ENCODE data around the gene COL23A1. TPM values are rescaled to one million over a fixed set of nuclear protein-coding genes. Genes with fewer than 3 reads are reported as not detected.

The COL23A1 gene
- total and polyA plus RNA-seq, 2 experiments from 2014 or later = 1.1 to 5.1 TPM

GRCh38 chr5:178496642-178497041 lies 93.6 kb downstream of the COL23A1 start:
- H3K4me1 ChIP-seq (ENCODE audit: insufficient read depth) = no peaks in the 10 kb centered on the region

GRCh38 chr5:178496214-178496613 lies 94.0 kb downstream of the COL23A1 start:
- H3K4me3 ChIP-seq = no peak overlapping the region
- no peaks in the 10 kb centered on the region for H3K79me2 ChIP-seq
- no peak overlapping the region for H2AFZ ChIP-seq
- H3K36me3 ChIP-seq (replicated peaks; ENCODE audit: insufficient read depth, low read depth) = no peaks in the 10 kb centered on the region
- TF ChIP-seq CTCF (IDR thresholded peaks at IDR 0.05; ENCODE audit: poor library complexity) (no peak), EZH2 (IDR thresholded peaks at IDR 0.05; ENCODE audit: borderline replicate concordance) (no peak), EZH2phosphoT487 (IDR thresholded peaks at IDR 0.05; ENCODE audit: low read depth, severe bottlenecking, unreplicated experiment) (no peak)
- no peak overlapping the region for H3K4me2 ChIP-seq
- no peak overlapping the region for H3K27ac ChIP-seq
- no peaks in the 10 kb centered on the region for H3K27me3 ChIP-seq
- H3K9me3 ChIP-seq (ENCODE audit: low read depth) = no peaks in the 10 kb centered on the region
- no peaks in the 10 kb centered on the region for H4K20me1 ChIP-seq (ENCODE audit: insufficient read depth, poor library complexity, severe bottlenecking)
- 79% methylated on average over 5 of the region's 5 CpGs for WGBS (ENCODE audit: low lambda C conversion rate, missing lambda C conversion rate)
- no peak for DNase-seq (ENCODE audit: low spot score)
- no peaks in the 10 kb centered on the region for H3K9me2 ChIP-seq (replicated peaks; ENCODE audit: insufficient read depth)
- no peaks in the 10 kb centered on the region for H3K4me1 ChIP-seq (ENCODE audit: insufficient read depth)

More at GRCh38 chr5:178496642-178497041, 93.6 kb downstream of the COL23A1 start:
- Histone ChIP-seq H3K9me3 (ENCODE audit: low read depth) (no peaks in the 10 kb centered on the region), H2AFZ (no peak overlapping the region), H3K9me2 (replicated peaks; ENCODE audit: insufficient read depth) (no peaks in the 10 kb centered on the region), H3K27me3 (no peaks in the 10 kb centered on the region), H3K36me3 (replicated peaks; ENCODE audit: insufficient read depth, low read depth) (no peaks in the 10 kb centered on the region), H4K20me1 (ENCODE audit: insufficient read depth, poor library complexity, severe bottlenecking) (no peaks in the 10 kb centered on the region), H3K4me2 (no peak overlapping the region), H3K4me3 (no peak overlapping the region), H3K79me2 (no peaks in the 10 kb centered on the region), H3K27ac (no peak overlapping the region)
- WGBS (ENCODE audit: low lambda C conversion rate, missing lambda C conversion rate) = 83% methylated on average over 1 of the region's 1 CpG
- DNase-seq (ENCODE audit: low spot score) = no peak
- no peak for TF ChIP-seq EZH2 (IDR thresholded peaks at IDR 0.05; ENCODE audit: borderline replicate concordance)
- no peak for TF ChIP-seq CTCF (IDR thresholded peaks at IDR 0.05; ENCODE audit: poor library complexity)
- TF ChIP-seq EZH2phosphoT487 (IDR thresholded peaks at IDR 0.05; ENCODE audit: low read depth, severe bottlenecking, unreplicated experiment) = no peak

GRCh38 chr5:178495706-178496105 lies 94.5 kb downstream of the COL23A1 start:
- no peak overlapping the region for H3K4me3 ChIP-seq
- TF ChIP-seq EZH2phosphoT487 (IDR thresholded peaks at IDR 0.05; ENCODE audit: low read depth, severe bottlenecking, unreplicated experiment) (no peak), CTCF (IDR thresholded peaks at IDR 0.05; ENCODE audit: poor library complexity) (no peak), EZH2 (IDR thresholded peaks at IDR 0.05; ENCODE audit: borderline replicate concordance) (no peak)
- no peaks in the 10 kb centered on the region for H3K9me3 ChIP-seq (ENCODE audit: low read depth)
- no peak overlapping the region for H3K4me2 ChIP-seq
- WGBS (ENCODE audit: low lambda C conversion rate, missing lambda C conversion rate) = 96% methylated on average over 4 of the region's 4 CpGs
- H3K27ac ChIP-seq = no peak overlapping the region
- H3K36me3 ChIP-seq (replicated peaks; ENCODE audit: insufficient read depth, low read depth) = no peaks in the 10 kb centered on the region
- H3K79me2 ChIP-seq = no peaks in the 10 kb centered on the region
- H2AFZ ChIP-seq = no peak overlapping the region
- DNase-seq (ENCODE audit: low spot score) = no peak
- no peaks in the 10 kb centered on the region for H4K20me1 ChIP-seq (ENCODE audit: insufficient read depth, poor library complexity, severe bottlenecking)
- no peaks in the 10 kb centered on the region for H3K9me2 ChIP-seq (replicated peaks; ENCODE audit: insufficient read depth)
- H3K27me3 ChIP-seq = no peaks in the 10 kb centered on the region
- H3K4me1 ChIP-seq (ENCODE audit: insufficient read depth) = no peaks in the 10 kb centered on the region

GRCh38 chr5:178492278-178492677 lies 97.9 kb downstream of the COL23A1 start:
- 98% methylated on average over 10 of the region's 10 CpGs for WGBS (ENCODE audit: low lambda C conversion rate, missing lambda C conversion rate)
- H3K27me3 ChIP-seq = no peaks in the 10 kb centered on the region
- DNase-seq (ENCODE audit: low spot score) = no peak
- H3K9me3 ChIP-seq (ENCODE audit: low read depth) = no peaks in the 10 kb centered on the region
- H4K20me1 ChIP-seq (ENCODE audit: insufficient read depth, poor library complexity, severe bottlenecking) = no peaks in the 10 kb centered on the region
- no peak overlapping the region for H3K27ac ChIP-seq
- TF ChIP-seq EZH2phosphoT487 (IDR thresholded peaks at IDR 0.05; ENCODE audit: low read depth, severe bottlenecking, unreplicated experiment) (no peak), EZH2 (IDR thresholded peaks at IDR 0.05; ENCODE audit: borderline replicate concordance) (no peak), CTCF (IDR thresholded peaks at IDR 0.05; ENCODE audit: poor library complexity) (no peak)
- no peak overlapping the region for H3K4me2 ChIP-seq
- H3K36me3 ChIP-seq (replicated peaks; ENCODE audit: insufficient read depth, low read depth) = no peaks in the 10 kb centered on the region
- no peak overlapping the region for H3K4me3 ChIP-seq
- H3K79me2 ChIP-seq = no peaks in the 10 kb centered on the region
- H3K4me1 ChIP-seq (ENCODE audit: insufficient read depth) = no peaks in the 10 kb centered on the region
- H3K9me2 ChIP-seq (replicated peaks; ENCODE audit: insufficient read depth) = no peaks in the 10 kb centered on the region
- H2AFZ ChIP-seq = no peak overlapping the region

All from hepatocyte (in vitro differentiated cells).